ENCODE measurements around the gene SNX13.

The SNX13 gene

GRCh38 chr7:17944720-17945119 is 4.4 kb upstream of the SNX13 start:
- no peak for DNase-seq (ENCODE audit: low read depth in 3 of 3)

- DNase-seq (ENCODE audit: low read depth in 3 of 3) = no peak
Measured at GRCh38 chr7:17943006-17943405, 2.7 kb upstream of the SNX13 start.

GRCh38 chr7:17942231-17942630 is 1.9 kb upstream of the SNX13 start:
- no peak for DNase-seq (ENCODE audit: low read depth in 3 of 3)

GRCh38 chr7:17940951-17941431 is 697 bp upstream of the SNX13 start:
- DNase-seq (ENCODE audit: low read depth in 3 of 3) = no peak

- peak; percentile 10 to 33 (median 18) for DNase-seq (ENCODE audit: low read depth in 3 of 3)
Measured at GRCh38 chr7:17939606-17940301, 540 bp downstream of the SNX13 start.

GRCh38 chr7:17939211-17939605 is 1.1 kb downstream of the SNX13 start:
- no peak for DNase-seq (ENCODE audit: low read depth in 3 of 3)

GRCh38 chr7:17937506-17938120 is 2.7 kb downstream of the SNX13 start:
- DNase-seq (ENCODE audit: low read depth in 3 of 3) = no peak

GRCh38 chr7:17936321-17936720 is 4.0 kb downstream of the SNX13 start:
- no peak for DNase-seq (ENCODE audit: low read depth in 3 of 3)

- no peak for DNase-seq (ENCODE audit: low read depth in 3 of 3)
Measured at GRCh38 chr7:17934612-17935240, 5.6 kb downstream of the SNX13 start.

- DNase-seq (ENCODE audit: low read depth in 3 of 3) = no peak
Measured at GRCh38 chr7:17934094-17934493, 6.2 kb downstream of the SNX13 start.

- no peak for DNase-seq (ENCODE audit: low read depth in 3 of 3)
Measured at GRCh38 chr7:17932770-17933169, 7.5 kb downstream of the SNX13 start.

GRCh38 chr7:17931069-17931468 is 9.2 kb downstream of the SNX13 start:
- DNase-seq (ENCODE audit: low read depth in 3 of 3) = no peak

GRCh38 chr7:17930546-17930945 is 9.7 kb downstream of the SNX13 start:
- no peak for DNase-seq (ENCODE audit: low read depth in 3 of 3)

- no peak for DNase-seq (ENCODE audit: low read depth in 3 of 3)
Measured at GRCh38 chr7:17929647-17930395, 10.5 kb downstream of the SNX13 start.

- no peak for DNase-seq (ENCODE audit: low read depth in 3 of 3)
Measured at GRCh38 chr7:17928055-17928454, 12.2 kb downstream of the SNX13 start.

- DNase-seq (ENCODE audit: low read depth in 3 of 3) = no peak
Measured at GRCh38 chr7:17921857-17922416, 18.4 kb downstream of the SNX13 start.

- DNase-seq (ENCODE audit: low read depth in 3 of 3) = no peak
Measured at GRCh38 chr7:17917842-17918241, 22.5 kb downstream of the SNX13 start.

- DNase-seq (ENCODE audit: low read depth in 3 of 3) = no peak
Measured at GRCh38 chr7:17916786-17917185, 23.5 kb downstream of the SNX13 start.

- no peak for DNase-seq (ENCODE audit: low read depth in 3 of 3)
Measured at GRCh38 chr7:17915796-17916195, 24.5 kb downstream of the SNX13 start.

GRCh38 chr7:17915168-17915567 is 25.1 kb downstream of the SNX13 start:
- no peak for DNase-seq (ENCODE audit: low read depth in 3 of 3)

GRCh38 chr7:17913250-17913649 is 27.0 kb downstream of the SNX13 start:
- no peak for DNase-seq (ENCODE audit: low read depth in 3 of 3)
